Duodenal mucosa (tissue), 2 donors: Measurements from ENCODE around the gene GNG4.
A peak's percentile ranks its signal among the peaks of the same experiment; 100 is the strongest.

Source experiments
- H3K27ac ChIP-seq: one replicate; pipeline ENCODE4 v1.7.0; 2013; ENCODE audit warnings: low read depth, low read length
- H3K27me3 ChIP-seq, 2 donors: one replicate each; pipeline ENCODE4 v1.7.0; 2013; ENCODE audit warnings: low read length in 2 of 2, control low read depth in 1 of 2; ENCODE audit not compliant: insufficient read depth in 2 of 2, control insufficient read depth in 1 of 2
- H3K36me3 ChIP-seq, 2 donors: one replicate each; pipeline ENCODE4 v1.7.0; 2013; ENCODE audit warnings: low read length in 2 of 2, control low read depth in 1 of 2; ENCODE audit not compliant: insufficient read depth in 2 of 2, control insufficient read depth in 1 of 2
- H3K4me1 ChIP-seq, 2 donors: one replicate each; pipeline ENCODE4 v1.7.0; 2013; ENCODE audit warnings: low read length in 2 of 2, control low read depth in 1 of 2; ENCODE audit not compliant: insufficient read depth in 2 of 2, control insufficient read depth in 1 of 2
- H3K4me3 ChIP-seq, 2 donors: one replicate each; pipeline ENCODE4 v1.7.0; 2013; ENCODE audit warnings: low read length in 2 of 2, low read depth in 1 of 2
- H3K9ac ChIP-seq, 2 donors: one replicate each; pipeline ENCODE4 v1.7.0; 2013; ENCODE audit warnings: low read length in 2 of 2, low read depth in 1 of 2
- H3K9me3 ChIP-seq, 2 donors: one replicate each; pipeline ENCODE4 v1.7.0; 2013; ENCODE audit warnings: low read length in 2 of 2, control low read depth in 1 of 2; ENCODE audit not compliant: control insufficient read depth in 1 of 2

Gene GNG4

GRCh38 chr1:235649368-235650163 lies at the start of gene GNG4:
Gene GNG4, minus strand, starts transcription at chr1:235649784. Its CDS starts 65,946 bp downstream, at chr1:235583838.
- Histone ChIP-seq H3K9me3 (no peaks in the 10 kb centered on the region), H3K36me3 (no peaks in the 10 kb centered on the region), H3K27ac (no peak within 1 kb of the TSS), H3K4me3 (peak within 1 kb of the TSS; percentile 52 to 58), H3K4me1 (peaks cover 12 to 22% of the 10 kb centered on the region in 2 donors), H3K27me3 (peaks cover 5 to 26% of the 10 kb centered on the region in 2 donors), H3K9ac (peak within 1 kb of the TSS in 1 of 2 donors; percentile 25)

- Histone ChIP-seq H3K4me1 (no peaks in the 10 kb centered on the region), H3K27ac (no peak overlapping the region), H3K9me3 (no peaks in the 10 kb centered on the region), H3K9ac (no peak overlapping the region), H3K27me3 (no peaks in the 10 kb centered on the region), H3K4me3 (no peak overlapping the region), H3K36me3 (peaks cover 16 to 20% of the 10 kb centered on the region in 2 donors)
Measured at GRCh38 chr1:235697508-235697907, 47.9 kb upstream of the GNG4 start.

- Histone ChIP-seq H3K36me3 (peaks cover 6 to 28% of the 10 kb centered on the region in 2 donors), H3K9ac (no peak overlapping the region), H3K27me3 (no peaks in the 10 kb centered on the region), H3K4me1 (no peaks in the 10 kb centered on the region), H3K4me3 (no peak overlapping the region), H3K27ac (no peak overlapping the region), H3K9me3 (no peaks in the 10 kb centered on the region)
Measured at GRCh38 chr1:235689356-235689755, 39.8 kb upstream of the GNG4 start.

GRCh38 chr1:235688096-235688495 lies 38.5 kb upstream of the GNG4 start:
- H3K36me3 ChIP-seq = peaks cover 6 to 28% of the 10 kb centered on the region in 2 donors
- no peaks in the 10 kb centered on the region for H3K9me3 ChIP-seq
- H3K9ac ChIP-seq = no peak overlapping the region
- no peaks in the 10 kb centered on the region for H3K27me3 ChIP-seq
- no peaks in the 10 kb centered on the region for H3K4me1 ChIP-seq
- H3K27ac ChIP-seq = no peak overlapping the region
- H3K4me3 ChIP-seq = no peak overlapping the region

- Histone ChIP-seq H3K4me3 (no peak overlapping the region), H3K27ac (no peak overlapping the region), H3K27me3 (no peaks in the 10 kb centered on the region), H3K36me3 (peaks cover 10 to 13% of the 10 kb centered on the region in 2 donors), H3K4me1 (no peaks in the 10 kb centered on the region), H3K9ac (no peak overlapping the region), H3K9me3 (no peaks in the 10 kb centered on the region)
Measured at GRCh38 chr1:235683653-235684052, 34.1 kb upstream of the GNG4 start.

GRCh38 chr1:235682216-235682615 lies 32.6 kb upstream of the GNG4 start:
- Histone ChIP-seq H3K27ac (no peak overlapping the region), H3K36me3 (peaks cover 4 to 11% of the 10 kb centered on the region in 2 donors), H3K4me3 (no peak overlapping the region), H3K4me1 (no peaks in the 10 kb centered on the region), H3K27me3 (no peaks in the 10 kb centered on the region), H3K9me3 (no peaks in the 10 kb centered on the region), H3K9ac (no peak overlapping the region)

GRCh38 chr1:235679644-235680043 lies 30.1 kb upstream of the GNG4 start:
- Histone ChIP-seq H3K9ac (no peak overlapping the region), H3K36me3 (peaks cover 20 to 25% of the 10 kb centered on the region in 2 donors), H3K4me1 (no peaks in the 10 kb centered on the region), H3K27me3 (no peaks in the 10 kb centered on the region), H3K27ac (no peak overlapping the region), H3K4me3 (no peak overlapping the region), H3K9me3 (peaks cover 4 to 5% of the 10 kb centered on the region in 2 donors)

GRCh38 chr1:235679005-235679404 lies 29.4 kb upstream of the GNG4 start:
- Histone ChIP-seq H3K9ac (no peak overlapping the region), H3K36me3 (peaks cover 22 to 27% of the 10 kb centered on the region in 2 donors), H3K4me1 (no peaks in the 10 kb centered on the region), H3K9me3 (peaks cover 4 to 5% of the 10 kb centered on the region in 2 donors), H3K4me3 (no peak overlapping the region), H3K27me3 (no peaks in the 10 kb centered on the region), H3K27ac (no peak overlapping the region)

- no peaks in the 10 kb centered on the region for H3K4me1 ChIP-seq
- H3K4me3 ChIP-seq = no peak overlapping the region
- H3K27me3 ChIP-seq = no peaks in the 10 kb centered on the region
- H3K36me3 ChIP-seq = peaks cover 28 to 36% of the 10 kb centered on the region in 2 donors
- peaks cover 10 to 18% of the 10 kb centered on the region in 2 donors for H3K9me3 ChIP-seq
- no peak overlapping the region for H3K9ac ChIP-seq
- no peak overlapping the region for H3K27ac ChIP-seq
Measured at GRCh38 chr1:235675152-235675890, 25.7 kb upstream of the GNG4 start.

GRCh38 chr1:235673981-235674380 lies 24.4 kb upstream of the GNG4 start:
- H3K4me3 ChIP-seq = no peak overlapping the region
- no peak overlapping the region for H3K27ac ChIP-seq
- H3K27me3 ChIP-seq = no peaks in the 10 kb centered on the region
- no peaks in the 10 kb centered on the region for H3K4me1 ChIP-seq
- H3K9me3 ChIP-seq = peaks cover 22 to 29% of the 10 kb centered on the region in 2 donors
- peaks cover 35 to 45% of the 10 kb centered on the region in 2 donors for H3K36me3 ChIP-seq
- no peak overlapping the region for H3K9ac ChIP-seq
